Neural cell (in vitro differentiated cells): ENCODE measurements around the gene LRRC15. TPM values are rescaled to one million over a fixed set of nuclear protein-coding genes. Genes with fewer than 3 reads are reported as not detected.

ENCODE experiments used
- H2AFZ ChIP-seq: fragments of 200-600, 300-800 bp; sonication (generic), shearing (Covaris generic); 2 replicates; pipeline ENCODE4 v1.6.0; 2014; ENCODE audit warnings: low read depth, mild to moderate bottlenecking, antibody characterized with exemption, low read length, moderate library complexity
- H3F3A ChIP-seq: fragments of 200-600 bp; shearing (Covaris generic); 2 replicates; pipeline ENCODE4 v1.6.1; 2016; ENCODE audit warnings: mild to moderate bottlenecking, moderate library complexity, mixed read lengths, antibody characterized with exemption, low read length; ENCODE audit not compliant: insufficient read depth, poor library complexity, severe bottlenecking
- H3K27ac ChIP-seq: fragments of 200-600, 300-800 bp; sonication (generic), shearing (Covaris generic); 2 replicates; pipeline ENCODE4 v1.5.1; 2014; ENCODE audit warnings: mild to moderate bottlenecking, low read length, moderate library complexity
- H3K27me3 ChIP-seq: fragments of 300-800, 200-600 bp; sonication (generic), shearing (Covaris generic); 2 replicates; pipeline ENCODE4 v1.6.0; 2014; ENCODE audit warnings: mild to moderate bottlenecking, low read depth, low read length, moderate library complexity; ENCODE audit not compliant: insufficient read depth
- H3K36me3 ChIP-seq: fragments of 300-800, 200-600 bp; sonication (generic), shearing (Covaris generic); 2 replicates; pipeline ENCODE4 v1.5.1; 2014; ENCODE audit warnings: mild to moderate bottlenecking, antibody characterized with exemption, low read length, moderate library complexity; ENCODE audit not compliant: insufficient read depth
- H3K4me2 ChIP-seq: fragments of 300-800, 200-600 bp; sonication (generic), shearing (Covaris generic); 2 replicates; pipeline ENCODE4 v1.6.0; 2014; ENCODE audit warnings: mild to moderate bottlenecking, low read length
- H3K4me3 ChIP-seq: fragments of 300-800, 200-600 bp; sonication (generic), shearing (Covaris generic); 2 replicates; pipeline ENCODE4 v1.5.1; 2014; ENCODE audit warnings: mild to moderate bottlenecking, low read length, moderate library complexity
- H3K79me2 ChIP-seq: fragments of 200-600 bp; shearing (Covaris generic); replicated peaks from 2 replicates; pipeline ENCODE4 v1.6.0; 2014; ENCODE audit warnings: mild to moderate bottlenecking, low read length, moderate library complexity; ENCODE audit not compliant: insufficient read depth
- H3K9ac ChIP-seq: fragments of 300-800, 200-600 bp; sonication (generic), shearing (Covaris generic); 2 replicates; pipeline ENCODE4 v1.6.1; 2016; ENCODE audit warnings: mild to moderate bottlenecking, low read length, mixed read lengths
- H3K9me2 ChIP-seq: fragments of 200-600 bp; shearing (Covaris generic); 2 replicates; pipeline ENCODE4 v1.6.1; 2016; ENCODE audit warnings: mild to moderate bottlenecking, low read length, mixed read lengths; ENCODE audit not compliant: insufficient read depth
- H3K9me3 ChIP-seq: fragments of 200-600, 300-800 bp; sonication (generic), shearing (Covaris generic); 2 replicates; pipeline ENCODE4 v1.6.1; 2016; ENCODE audit warnings: mild to moderate bottlenecking, mixed run types, low read length, moderate library complexity, mixed read lengths
- H4K20me1 ChIP-seq: fragments of 200-600 bp; shearing (Covaris generic); 2 replicates; pipeline ENCODE4 v1.6.1; 2016; ENCODE audit warnings: mild to moderate bottlenecking, mixed run types; ENCODE audit not compliant: insufficient read depth
- EP300 ChIP-seq: fragments of 450-650 bp; conservative IDR thresholded peaks from 2 replicates; pipeline ENCODE4 v1.6.1; 2014; ENCODE audit warnings: antibody characterized with exemption, mild to moderate bottlenecking, moderate library complexity; ENCODE audit not compliant: poor library complexity, severe bottlenecking
- EZH2 ChIP-seq: fragments of 200-600, 300-800 bp; shearing (Covaris generic), sonication (generic); IDR thresholded peaks from 2 replicates; pipeline ENCODE4 v1.6.1; 2014; ENCODE audit warnings: antibody characterized with exemption, low read length, borderline replicate concordance, mild to moderate bottlenecking; ENCODE audit not compliant: insufficient read depth, poor library complexity, severe bottlenecking
- MXI1 ChIP-seq: fragments of 450-650 bp; conservative IDR thresholded peaks from 2 replicates; pipeline ENCODE4 v1.6.1; 2014; ENCODE audit warnings: antibody characterized with exemption, mild to moderate bottlenecking; ENCODE audit not compliant: poor library complexity, severe bottlenecking
- POLR2AphosphoS5 ChIP-seq: IDR thresholded peaks from 2 replicates; pipeline ENCODE4 v1.6.1; 2012
- RAD21 ChIP-seq: fragments of 450-650 bp; conservative IDR thresholded peaks from 2 replicates; pipeline ENCODE4 v1.6.1; 2014; ENCODE audit warnings: antibody characterized with exemption, mild to moderate bottlenecking, moderate library complexity
- SMC3 ChIP-seq: fragments of 450-650 bp; conservative IDR thresholded peaks from 2 replicates; pipeline ENCODE4 v1.6.1; 2014; ENCODE audit warnings: antibody characterized with exemption, mild to moderate bottlenecking, moderate library complexity; ENCODE audit not compliant: poor library complexity
- TAF1 ChIP-seq: IDR thresholded peaks from 2 replicates; pipeline ENCODE4 v1.6.1; 2012; ENCODE audit warnings: low read depth
- polyA plus RNA-seq: library from polyadenylated mRNA; depleted of rRNA; stranded (reverse); fragments of >200 nt; gene quantifications from 2 replicates; pipeline ENCODE4 v1.2.3, GENCODE V29; 2014
- TF ChIP-seq, protein P1 (sequence below): fragments of 450-650 bp; IDR thresholded peaks from 2 replicates; pipeline ENCODE4 v1.5.1; 2014; ENCODE audit warnings: antibody characterized with exemption, mild to moderate bottlenecking, moderate library complexity; ENCODE audit not compliant: poor library complexity, severe bottlenecking
- TF ChIP-seq, protein P2 (sequence below): IDR thresholded peaks from 2 replicates; pipeline ENCODE4 v1.6.1; 2012; ENCODE audit warnings: borderline replicate concordance

LRRC15 gene
- polyA plus RNA-seq, 1 donor from 2014 or later = not detected

DNA sequence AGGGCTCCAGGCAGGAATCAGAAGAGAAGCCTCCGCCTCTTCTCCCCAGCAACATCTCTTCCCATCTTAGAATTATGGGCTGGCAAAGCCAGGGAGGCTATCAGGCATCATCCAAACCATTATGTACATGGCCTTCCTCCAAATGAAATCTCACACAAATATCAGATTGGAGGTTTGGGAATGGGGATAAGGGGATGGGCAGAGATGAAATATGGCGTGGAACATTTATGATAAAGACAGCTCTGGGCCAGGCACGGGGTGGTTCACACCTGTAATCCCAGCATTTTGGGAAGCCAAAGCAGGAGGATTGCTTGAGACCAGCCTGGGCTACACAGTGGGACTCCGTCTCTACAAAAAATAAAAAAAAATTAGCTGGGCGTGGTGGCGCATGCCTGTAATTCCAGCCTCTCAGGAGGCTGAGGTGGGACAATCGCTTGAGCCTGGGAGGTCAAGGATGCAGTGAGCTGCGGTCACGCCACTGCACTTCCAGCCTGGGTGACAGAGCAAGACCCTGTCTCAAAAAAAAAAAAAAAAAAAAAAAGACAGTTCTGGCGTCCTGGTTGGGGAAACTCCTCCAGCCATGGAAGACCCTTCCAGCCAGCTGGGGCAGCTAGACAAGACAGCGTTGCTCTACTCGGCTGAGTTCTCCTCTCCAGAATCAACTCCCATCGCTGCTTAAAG, 55.0 kb downstream of the LRRC15 start:
- no peaks in the 10 kb centered on the region for H4K20me1 ChIP-seq
- no peak overlapping the region for H3K9ac ChIP-seq
- TF ChIP-seq TAF1 (no peak), EZH2 (no peak), SMC3 (no peak), EP300 (no peak), MXI1 (no peak), POLR2AphosphoS5 (no peak), RAD21 (no peak)
- TF ChIP-seq, protein P1, sequence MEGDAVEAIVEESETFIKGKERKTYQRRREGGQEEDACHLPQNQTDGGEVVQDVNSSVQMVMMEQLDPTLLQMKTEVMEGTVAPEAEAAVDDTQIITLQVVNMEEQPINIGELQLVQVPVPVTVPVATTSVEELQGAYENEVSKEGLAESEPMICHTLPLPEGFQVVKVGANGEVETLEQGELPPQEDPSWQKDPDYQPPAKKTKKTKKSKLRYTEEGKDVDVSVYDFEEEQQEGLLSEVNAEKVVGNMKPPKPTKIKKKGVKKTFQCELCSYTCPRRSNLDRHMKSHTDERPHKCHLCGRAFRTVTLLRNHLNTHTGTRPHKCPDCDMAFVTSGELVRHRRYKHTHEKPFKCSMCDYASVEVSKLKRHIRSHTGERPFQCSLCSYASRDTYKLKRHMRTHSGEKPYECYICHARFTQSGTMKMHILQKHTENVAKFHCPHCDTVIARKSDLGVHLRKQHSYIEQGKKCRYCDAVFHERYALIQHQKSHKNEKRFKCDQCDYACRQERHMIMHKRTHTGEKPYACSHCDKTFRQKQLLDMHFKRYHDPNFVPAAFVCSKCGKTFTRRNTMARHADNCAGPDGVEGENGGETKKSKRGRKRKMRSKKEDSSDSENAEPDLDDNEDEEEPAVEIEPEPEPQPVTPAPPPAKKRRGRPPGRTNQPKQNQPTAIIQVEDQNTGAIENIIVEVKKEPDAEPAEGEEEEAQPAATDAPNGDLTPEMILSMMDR = no peak
- TF ChIP-seq, protein P2, sequence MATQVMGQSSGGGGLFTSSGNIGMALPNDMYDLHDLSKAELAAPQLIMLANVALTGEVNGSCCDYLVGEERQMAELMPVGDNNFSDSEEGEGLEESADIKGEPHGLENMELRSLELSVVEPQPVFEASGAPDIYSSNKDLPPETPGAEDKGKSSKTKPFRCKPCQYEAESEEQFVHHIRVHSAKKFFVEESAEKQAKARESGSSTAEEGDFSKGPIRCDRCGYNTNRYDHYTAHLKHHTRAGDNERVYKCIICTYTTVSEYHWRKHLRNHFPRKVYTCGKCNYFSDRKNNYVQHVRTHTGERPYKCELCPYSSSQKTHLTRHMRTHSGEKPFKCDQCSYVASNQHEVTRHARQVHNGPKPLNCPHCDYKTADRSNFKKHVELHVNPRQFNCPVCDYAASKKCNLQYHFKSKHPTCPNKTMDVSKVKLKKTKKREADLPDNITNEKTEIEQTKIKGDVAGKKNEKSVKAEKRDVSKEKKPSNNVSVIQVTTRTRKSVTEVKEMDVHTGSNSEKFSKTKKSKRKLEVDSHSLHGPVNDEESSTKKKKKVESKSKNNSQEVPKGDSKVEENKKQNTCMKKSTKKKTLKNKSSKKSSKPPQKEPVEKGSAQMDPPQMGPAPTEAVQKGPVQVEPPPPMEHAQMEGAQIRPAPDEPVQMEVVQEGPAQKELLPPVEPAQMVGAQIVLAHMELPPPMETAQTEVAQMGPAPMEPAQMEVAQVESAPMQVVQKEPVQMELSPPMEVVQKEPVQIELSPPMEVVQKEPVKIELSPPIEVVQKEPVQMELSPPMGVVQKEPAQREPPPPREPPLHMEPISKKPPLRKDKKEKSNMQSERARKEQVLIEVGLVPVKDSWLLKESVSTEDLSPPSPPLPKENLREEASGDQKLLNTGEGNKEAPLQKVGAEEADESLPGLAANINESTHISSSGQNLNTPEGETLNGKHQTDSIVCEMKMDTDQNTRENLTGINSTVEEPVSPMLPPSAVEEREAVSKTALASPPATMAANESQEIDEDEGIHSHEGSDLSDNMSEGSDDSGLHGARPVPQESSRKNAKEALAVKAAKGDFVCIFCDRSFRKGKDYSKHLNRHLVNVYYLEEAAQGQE = no peak
- peaks cover 5% of the 10 kb centered on the region for H3K9me3 ChIP-seq
- H3F3A ChIP-seq = no peaks in the 10 kb centered on the region
- no peak overlapping the region for H3K4me2 ChIP-seq
- no peaks in the 10 kb centered on the region for H3K79me2 ChIP-seq
- H3K27ac ChIP-seq = no peak overlapping the region
- no peak overlapping the region for H2AFZ ChIP-seq
- H3K27me3 ChIP-seq = peaks cover 9% of the 10 kb centered on the region
- H3K9me2 ChIP-seq = no peaks in the 10 kb centered on the region
- no peaks in the 10 kb centered on the region for H3K36me3 ChIP-seq
- no peak overlapping the region for H3K4me3 ChIP-seq

DNA sequence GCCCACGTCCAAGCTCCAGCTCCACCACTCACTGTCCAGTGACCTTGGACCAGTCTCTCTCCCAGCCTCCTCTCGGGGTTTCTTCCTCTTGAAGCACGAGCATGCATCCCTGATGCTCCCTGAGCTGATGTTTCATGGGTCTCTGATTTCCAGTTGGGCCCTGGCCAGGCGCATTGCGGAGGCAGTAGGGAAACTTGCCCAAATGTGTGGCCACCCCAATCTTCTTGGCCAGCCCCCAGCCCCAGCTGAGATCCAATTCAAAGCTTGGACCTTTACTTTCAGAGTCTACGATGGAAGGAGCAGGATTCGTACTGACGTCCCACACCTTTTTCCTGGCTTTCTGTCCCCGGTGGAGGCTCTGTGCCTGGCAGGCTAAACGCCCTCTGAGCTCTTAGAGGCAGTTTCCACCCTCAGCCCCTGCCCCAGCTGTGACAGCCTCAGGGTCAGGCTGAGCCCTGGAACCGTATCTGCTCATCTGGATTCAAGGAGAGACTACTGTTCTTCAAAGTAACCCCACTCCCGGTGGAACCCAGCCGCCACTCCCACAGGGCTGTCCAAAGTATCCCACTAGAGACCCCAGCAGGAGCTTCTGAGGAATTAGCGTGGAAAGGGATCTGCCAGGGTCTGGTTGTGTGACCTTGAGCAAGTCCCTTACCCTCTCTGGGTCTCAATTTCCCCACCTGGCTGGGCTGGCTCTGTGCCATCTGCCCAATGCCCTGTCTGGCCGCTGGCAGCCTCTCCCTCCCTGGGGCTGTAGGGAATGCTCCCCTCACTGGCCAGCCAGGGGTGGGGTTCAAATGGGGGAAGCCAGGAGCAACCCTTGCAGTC, 55.8 kb downstream of the LRRC15 start:
- TF ChIP-seq EP300 = no peak
- TF ChIP-seq, protein P2 = no peak
- no peak for TF ChIP-seq MXI1
- TF ChIP-seq TAF1 = no peak
- no peak for TF ChIP-seq EZH2
- no peak for TF ChIP-seq POLR2AphosphoS5
- TF ChIP-seq, protein P1 = no peak
- TF ChIP-seq SMC3 = no peak
- TF ChIP-seq RAD21 = no peak
- H3K4me3 ChIP-seq = no peak overlapping the region
- H2AFZ ChIP-seq = no peak overlapping the region
- no peaks in the 10 kb centered on the region for H3K36me3 ChIP-seq
- no peak overlapping the region for H3K4me2 ChIP-seq
- no peaks in the 10 kb centered on the region for H3K9me2 ChIP-seq
- H3K9me3 ChIP-seq = peaks cover 4% of the 10 kb centered on the region
- no peaks in the 10 kb centered on the region for H3K79me2 ChIP-seq
- no peak overlapping the region for H3K9ac ChIP-seq
- H3K27ac ChIP-seq = no peak overlapping the region
- H4K20me1 ChIP-seq = no peaks in the 10 kb centered on the region
- H3K27me3 ChIP-seq = peaks cover 9% of the 10 kb centered on the region
- H3F3A ChIP-seq = no peaks in the 10 kb centered on the region
